ENCODE data around the gene PIKFYVE.
"Not testable (repeated sequence)": the region's sequence is repeated elsewhere in the genome, so short reads cannot be mapped to it uniquely, and the experiment has no call there.

Gene PIKFYVE

DNA sequence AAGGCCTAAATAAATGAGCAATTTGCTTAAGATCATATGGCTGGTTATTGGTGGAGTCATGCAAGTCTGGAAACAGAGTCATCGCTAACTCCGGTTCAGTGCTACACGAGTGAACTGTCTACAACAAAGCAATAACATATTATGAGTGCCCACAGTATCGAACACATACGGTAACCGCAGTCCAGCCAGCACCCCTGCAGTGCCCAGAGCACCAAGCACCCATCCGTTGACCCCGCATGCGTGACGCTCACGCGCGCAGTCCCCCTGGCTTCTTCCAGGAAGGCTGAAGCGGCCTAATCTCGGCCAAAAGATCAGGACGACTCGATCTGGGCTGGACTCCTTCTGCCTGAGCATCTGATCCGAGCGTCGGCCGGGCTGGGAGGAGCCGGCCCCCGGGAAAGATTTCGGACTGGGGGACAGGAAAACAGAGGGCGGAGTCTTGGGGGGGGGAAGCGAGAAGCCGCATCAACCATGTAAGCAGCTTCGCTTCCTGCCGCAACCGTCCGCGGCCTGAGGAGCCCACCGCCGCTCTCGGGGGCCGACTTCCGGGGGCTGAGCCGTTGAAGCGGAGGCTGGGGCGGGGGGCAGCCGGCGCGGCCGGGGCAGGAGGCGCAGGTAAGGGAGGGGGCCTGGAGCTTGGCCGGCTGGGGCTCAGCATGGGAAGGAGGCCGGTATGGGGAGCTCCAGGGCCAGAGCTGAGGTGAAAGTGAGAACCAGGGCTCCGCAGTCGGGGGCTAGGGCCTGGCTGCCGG is at the start of gene PIKFYVE:
TSS of gene PIKFYVE (plus strand) at position 455 of the 752 bp plus-strand sequence. CDS start 5,265 bp downstream, outside the sequence.
- peak; percentile 90 for DNase-seq

DNA sequence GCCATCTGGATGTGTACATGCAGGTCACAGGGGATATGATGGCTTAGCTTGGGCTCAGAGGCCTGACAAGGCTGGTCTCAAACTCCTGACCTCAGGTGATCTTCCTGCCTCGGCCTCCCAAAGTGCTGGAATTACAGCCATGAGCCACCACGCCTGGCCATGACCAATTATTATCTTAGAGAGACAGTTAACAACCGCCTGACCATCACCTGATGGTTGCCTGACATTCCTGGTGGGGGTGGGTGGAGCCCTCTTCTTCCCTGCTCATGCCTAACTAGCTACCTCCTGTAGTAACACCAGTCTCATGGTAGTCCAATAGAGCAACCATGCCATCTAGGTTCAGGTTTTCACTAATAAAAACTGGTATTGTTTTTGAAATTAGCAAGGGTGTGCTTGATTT is 44.2 kb upstream of the PIKFYVE start:
- DNase-seq, result not testable (repeated sequence)

DNA sequence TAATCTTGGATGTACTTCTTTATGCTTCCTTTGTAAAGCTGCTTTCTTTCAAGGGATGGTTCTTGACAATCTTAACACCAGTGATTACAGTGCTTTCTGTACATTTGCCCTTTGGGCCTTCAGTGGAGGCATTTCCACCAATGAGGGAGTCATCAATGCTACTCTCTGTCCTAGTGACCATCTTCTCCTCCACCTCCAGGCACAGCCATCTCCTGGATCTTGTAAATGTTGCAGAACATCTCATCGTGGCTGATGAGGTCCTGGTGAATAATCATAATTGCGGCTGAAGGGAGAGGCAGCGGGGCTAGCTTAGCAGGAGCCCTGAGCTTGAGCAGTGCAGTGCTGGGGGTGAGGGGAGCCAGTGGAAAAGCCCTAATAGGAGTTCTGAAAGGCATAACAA is 43.7 kb upstream of the PIKFYVE start:
- no peak for DNase-seq

GRCh38 chr2:208224802-208225201 is 41.3 kb upstream of the PIKFYVE start:
- DNase-seq, result no peak

- no peak for DNase-seq
Observed at GRCh38 chr2:208227581-208228232, 38.3 kb upstream of the PIKFYVE start.

DNA sequence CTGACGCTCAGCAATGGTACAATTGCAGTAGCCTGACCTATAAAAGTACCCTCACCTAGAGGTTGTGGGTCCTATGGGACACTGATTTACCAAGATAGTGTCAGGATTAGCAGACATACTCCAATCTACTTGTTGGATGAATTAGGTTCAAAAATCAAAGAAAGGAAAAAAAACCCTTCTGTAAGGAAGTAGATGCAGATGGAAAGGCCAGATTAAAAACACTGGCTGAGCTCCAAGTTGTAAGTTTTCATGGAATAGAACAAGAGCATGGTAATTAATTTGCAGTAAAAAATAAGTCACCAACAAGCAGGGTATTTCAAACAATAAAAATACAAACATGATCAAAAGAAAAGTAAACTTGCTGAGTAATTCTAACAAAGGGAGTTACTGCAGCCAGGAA is 37.6 kb upstream of the PIKFYVE start:
- DNase-seq, result no peak

GRCh38 chr2:208234786-208235185 is 31.3 kb upstream of the PIKFYVE start:
- DNase-seq, result no peak

- DNase-seq, result no peak
Observed at GRCh38 chr2:208235860-208236259, 30.2 kb upstream of the PIKFYVE start.

GRCh38 chr2:208239770-208240493 is 26.1 kb upstream of the PIKFYVE start:
- DNase-seq, result no peak

- DNase-seq, result no peak
Observed at GRCh38 chr2:208240619-208241209, 25.3 kb upstream of the PIKFYVE start.

DNA sequence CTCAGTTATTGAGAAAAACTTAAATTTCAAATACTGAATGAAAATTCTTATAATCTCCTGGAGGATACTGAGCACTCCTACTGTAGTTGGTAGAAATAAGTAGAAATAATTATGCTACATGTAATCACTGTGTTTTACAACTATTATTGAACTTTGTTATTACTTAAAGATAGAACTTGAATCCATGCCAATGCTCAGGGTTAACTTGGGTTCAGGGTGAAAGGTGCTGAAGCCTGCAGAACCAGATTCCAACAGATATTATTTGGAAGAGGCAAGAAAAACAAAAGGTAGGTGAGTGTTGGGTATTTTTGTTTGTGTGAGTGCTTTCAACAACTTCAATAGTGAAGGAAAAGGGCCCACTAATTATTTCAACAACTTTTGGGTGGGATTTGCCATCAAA is 21.6 kb upstream of the PIKFYVE start:
- DNase-seq, result no peak

DNA sequence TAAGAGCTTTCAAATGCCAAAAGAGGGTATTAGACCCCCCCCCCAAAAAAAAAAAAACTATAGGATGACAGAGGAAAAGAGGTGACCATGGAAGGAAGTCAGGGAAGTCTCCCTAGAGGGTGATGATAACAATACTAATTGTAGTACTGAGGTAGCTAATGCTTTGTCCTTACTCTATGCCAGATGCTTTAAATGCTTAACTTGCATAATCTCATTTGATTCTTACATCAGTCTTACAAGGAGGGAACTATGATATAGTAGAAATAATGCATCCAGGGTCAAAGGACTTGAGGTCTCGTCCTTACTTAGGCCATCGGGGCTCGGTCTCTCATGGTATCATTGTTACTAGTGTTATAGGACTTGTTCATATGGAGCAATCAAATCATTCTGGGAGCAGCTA is 20.3 kb upstream of the PIKFYVE start:
- DNase-seq, result no peak

- DNase-seq, result no peak
Observed at GRCh38 chr2:208248601-208249000, 17.5 kb upstream of the PIKFYVE start.

- no peak for DNase-seq
Observed at GRCh38 chr2:208249296-208249695, 16.8 kb upstream of the PIKFYVE start.

DNA sequence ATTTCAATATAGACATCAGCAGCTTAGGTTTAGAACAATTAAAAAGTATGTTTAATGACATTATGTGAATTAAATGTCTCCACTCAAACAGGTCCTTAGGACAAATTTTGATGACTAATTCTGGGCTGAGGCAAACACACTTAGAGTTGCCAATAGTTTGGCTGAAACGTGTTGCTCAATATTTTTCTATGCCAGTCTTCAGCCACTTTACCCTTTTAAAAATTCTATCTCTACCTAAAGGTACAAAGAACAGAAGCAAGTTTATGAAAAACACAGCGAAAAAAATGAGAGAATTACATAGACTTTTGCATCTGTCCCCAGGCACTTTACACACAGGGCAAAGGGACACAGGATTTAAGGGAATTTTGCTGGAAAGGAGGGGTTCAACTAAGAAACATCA is 15.7 kb upstream of the PIKFYVE start:
- no peak for DNase-seq

DNA sequence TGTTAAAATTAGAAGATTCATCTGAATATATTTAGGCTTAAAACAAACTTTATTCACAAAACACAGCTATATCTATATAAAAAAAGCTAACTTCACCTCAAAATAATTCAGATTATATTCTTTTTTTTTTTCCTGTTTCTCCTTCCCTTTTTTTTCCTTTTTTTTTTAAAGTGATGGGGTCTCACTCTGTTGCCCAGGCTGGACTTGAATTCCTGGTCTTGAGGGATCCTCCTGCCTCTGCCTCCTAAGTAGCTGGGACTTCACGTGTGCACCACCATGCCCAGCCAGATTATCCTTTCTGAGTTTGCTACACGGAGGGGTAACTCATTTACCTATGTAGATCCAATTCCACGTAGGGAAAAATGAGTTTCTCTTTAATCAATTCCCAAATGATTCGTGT is 15.0 kb upstream of the PIKFYVE start:
- DNase-seq, result no peak

DNA sequence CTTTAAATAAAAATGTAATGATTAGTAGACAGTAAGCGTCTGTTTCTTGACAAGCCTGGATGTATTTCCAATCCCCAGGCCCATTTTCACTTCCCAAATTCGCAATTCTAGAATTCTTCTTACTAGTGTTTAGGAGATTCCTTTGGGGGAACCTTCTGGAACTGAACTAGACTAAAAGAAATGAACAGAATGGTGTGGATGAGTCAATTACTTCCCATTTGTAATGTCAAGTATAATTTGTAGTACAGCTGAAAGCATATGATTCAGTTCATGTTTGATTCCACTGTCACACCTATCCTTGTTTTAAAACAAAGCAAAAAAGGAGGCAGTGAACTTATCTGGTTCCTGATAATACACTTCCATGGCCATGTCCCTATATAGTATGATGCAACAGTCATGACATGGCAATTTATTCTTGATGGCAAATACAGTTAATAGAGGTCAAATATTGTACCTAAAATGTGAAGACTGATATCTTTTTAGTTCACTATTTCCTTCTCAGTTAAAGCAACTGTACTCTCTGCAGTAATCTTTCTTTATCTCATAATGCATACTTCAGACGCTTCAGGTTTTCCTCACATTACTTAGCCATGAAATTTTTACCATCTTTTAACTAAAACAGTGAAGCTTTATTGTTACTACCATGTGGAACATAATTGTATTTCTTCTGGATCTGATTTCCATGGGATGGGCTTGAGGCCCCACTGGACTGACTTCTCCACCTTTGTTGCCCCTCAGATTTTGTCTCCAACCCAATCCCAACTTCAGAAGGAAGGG is 13.2 kb upstream of the PIKFYVE start:
- DNase-seq, result no peak

DNA sequence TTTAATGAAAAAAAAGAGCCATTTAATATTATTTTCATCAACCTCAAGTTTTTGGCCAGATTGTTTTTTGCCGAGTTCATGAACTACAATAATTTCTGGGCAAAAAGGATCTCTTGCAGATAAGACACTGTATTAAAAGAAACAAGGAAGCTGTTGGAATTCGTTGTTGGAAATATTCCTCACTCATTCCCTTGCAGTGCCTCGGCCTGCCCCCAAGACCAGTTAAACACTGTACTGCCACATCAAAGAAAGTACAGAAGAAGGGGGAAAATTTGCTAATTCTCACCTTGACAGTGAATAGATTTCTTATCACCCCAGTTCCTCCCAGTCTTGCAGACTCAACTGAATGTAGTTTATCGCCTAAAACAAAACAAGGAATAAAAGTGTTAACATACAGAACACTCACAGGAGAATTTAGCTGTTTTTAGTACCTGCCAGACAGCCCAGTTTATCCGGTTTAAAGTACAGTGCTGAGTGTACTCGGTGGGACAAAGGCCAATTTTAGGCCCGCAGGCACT is 12.4 kb upstream of the PIKFYVE start:
- DNase-seq, result no peak

GRCh38 chr2:208254118-208254870 is 11.8 kb upstream of the PIKFYVE start:
- peak; percentile 83 for DNase-seq

GRCh38 chr2:208254871-208255556 is 11.0 kb upstream of the PIKFYVE start, which contains the start of gene IDH1:
TSS of gene IDH1 (minus strand) at chr2:208255071. CDS start at chr2:208251551, 3,520 bp downstream.
- DNase-seq, result peak; percentile 91

GRCh38 chr2:208255557-208256106 is 10.4 kb upstream of the PIKFYVE start:
- DNase-seq, result no peak

All from CD4-positive, alpha-beta T cell treated with Interleukin-17A for 1 hour (primary cell).